ENCODE results near the gene DDO.

DNA sequence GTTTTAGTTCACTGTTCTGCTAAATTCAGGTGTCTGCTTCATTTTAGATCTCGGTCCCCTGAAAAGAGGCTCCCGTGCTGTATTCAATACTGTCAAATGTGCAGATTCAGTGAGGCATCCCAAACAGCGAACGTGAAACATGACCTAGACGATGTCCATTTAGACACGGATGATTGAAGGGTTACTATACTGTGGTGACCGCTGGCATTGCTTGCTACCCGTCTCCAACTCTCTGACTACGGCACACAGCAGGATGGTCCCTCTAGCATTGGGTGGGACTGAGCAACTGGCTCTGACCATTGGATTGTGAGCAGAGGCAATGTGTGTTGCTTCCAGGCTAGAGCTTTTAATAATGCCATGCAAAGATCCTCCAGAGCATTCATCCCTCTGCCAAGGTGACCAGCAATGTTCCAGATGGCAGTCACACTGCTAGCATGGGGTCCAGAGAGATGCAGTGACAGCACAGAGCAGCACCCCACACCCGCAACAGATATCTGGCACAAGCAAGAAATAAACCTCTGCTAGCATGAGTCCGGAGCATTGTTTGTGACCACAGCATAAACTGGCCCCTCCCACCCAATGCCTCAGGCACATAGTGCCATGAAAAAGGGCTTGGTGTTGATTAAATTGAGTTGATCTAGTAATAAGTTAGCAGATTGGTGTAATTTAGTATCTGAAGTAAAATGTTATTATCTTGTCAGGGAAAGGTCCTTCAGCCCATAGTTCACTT, 66.2 kb downstream of the DDO start:
- TF ChIP-seq EZH2 (IDR thresholded peaks at IDR 0.05) (no peak), FOXP2 (optimal IDR thresholded peaks at IDR 0.05; ENCODE audit: control extremely low read depth, extremely low read length, insufficient read depth) (no peak)
